Measurements from ENCODE around the gene PIWIL1.

- no peak for TF ChIP-seq CTCF (conservative IDR thresholded peaks at IDR 0.05; ENCODE audit: low read depth, low read length)
- no peak for TF ChIP-seq BHLHE40 (IDR thresholded peaks at IDR 0.05; ENCODE audit: low read depth, low read length)
- TF ChIP-seq RAD21 (IDR thresholded peaks at IDR 0.05; ENCODE audit: low read length): no peak
- TF ChIP-seq SMC3 (IDR thresholded peaks at IDR 0.05; ENCODE audit: low read depth, low read length): no peak
- no peak for TF ChIP-seq POLR2A (IDR thresholded peaks at IDR 0.05; ENCODE audit: low read depth, low read length)
- TF ChIP-seq MXI1 (IDR thresholded peaks at IDR 0.05; ENCODE audit: borderline replicate concordance, low read depth, low read length): no peak
- no peak for TF ChIP-seq USF2 (IDR thresholded peaks at IDR 0.05; ENCODE audit: low read depth, low read length)
- no peak for TF ChIP-seq RCOR1 (IDR thresholded peaks at IDR 0.05; ENCODE audit: insufficient replicate concordance, low read length)
- TF ChIP-seq RFX5 (IDR thresholded peaks at IDR 0.05; ENCODE audit: low read depth, low read length): no peak
Measured at GRCh38 chr12:130330685-130331084, 7.0 kb upstream of the PIWIL1 start.

Data from IMR-90 (cell line).